GM12801 (cell line): ENCODE measurements around the gene TMEM260.

Experiments
- CTCF ChIP-seq: IDR thresholded peaks from one replicate; pipeline ENCODE4 v1.5.1; 2011; ENCODE audit warnings: control low read depth; ENCODE audit not compliant: insufficient read length; ENCODE audit errors: extremely low read depth

Gene TMEM260

GRCh38 chr14:56554301-56554700 lies 25.3 kb upstream of the TMEM260 start:
- no peak for TF ChIP-seq CTCF

GRCh38 chr14:56555921-56556570 lies 23.6 kb upstream of the TMEM260 start:
- no peak for TF ChIP-seq CTCF

GRCh38 chr14:56559182-56559581 lies 20.4 kb upstream of the TMEM260 start:
- no peak for TF ChIP-seq CTCF

- no peak for TF ChIP-seq CTCF
Observed at GRCh38 chr14:56561606-56562005, 18.0 kb upstream of the TMEM260 start.

- no peak for TF ChIP-seq CTCF
Observed at GRCh38 chr14:56562883-56563282, 16.7 kb upstream of the TMEM260 start.

- no peak for TF ChIP-seq CTCF
Observed at GRCh38 chr14:56569174-56569573, 10.4 kb upstream of the TMEM260 start.

- no peak for TF ChIP-seq CTCF
Observed at GRCh38 chr14:56570295-56570694, 9.3 kb upstream of the TMEM260 start.
